HG03060 (cell line): ENCODE measurements around the gene GPALPP1.
"Not testable (repeated sequence)": the region's sequence is repeated elsewhere in the genome, so short reads cannot be mapped to it uniquely, and the experiment has no call there.

Source experiments
- ATAC-seq: cut with Tn5 transposase; IDR thresholded peaks from one replicate; pipeline ENCODE4 v1.9.1; 2021; ENCODE audit warnings: low read depth, moderate number of reproducible peaks; ENCODE audit not compliant: unreplicated experiment

The GPALPP1 gene

DNA sequence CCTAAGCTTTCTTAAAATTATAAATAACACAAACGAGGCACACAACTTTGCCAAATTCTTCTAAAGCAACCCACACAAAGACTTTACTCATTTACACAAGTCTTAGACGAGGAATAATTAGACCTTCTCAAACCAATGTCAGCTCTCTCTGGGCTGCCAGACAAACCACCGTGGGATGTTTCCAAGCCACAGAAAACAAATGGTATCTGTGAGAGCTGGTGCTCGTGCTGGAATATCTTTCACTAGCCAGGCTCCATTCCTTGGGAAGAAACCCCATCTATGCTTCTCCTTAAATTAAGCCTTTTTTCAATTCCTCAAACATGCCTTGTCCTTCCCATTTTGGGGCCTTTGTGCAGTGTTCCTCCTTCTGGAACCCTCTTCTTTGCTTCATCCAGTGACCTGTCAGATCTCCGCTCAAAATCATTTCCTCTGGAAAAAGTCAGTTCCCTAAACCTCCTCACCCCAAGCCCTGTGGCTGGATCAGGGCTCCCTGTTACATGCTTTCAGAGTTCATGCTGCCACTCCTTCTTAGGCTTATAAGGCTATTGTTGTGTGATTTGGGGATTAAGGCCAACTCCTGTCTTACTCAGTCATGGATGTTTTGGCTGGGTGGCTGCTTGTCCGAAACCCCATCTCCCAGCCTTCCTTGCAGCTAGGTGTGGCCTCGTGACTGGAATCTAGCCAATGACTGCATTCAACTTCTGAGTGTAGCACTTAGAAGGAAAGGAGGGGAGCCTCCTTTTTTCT is 66.7 kb downstream of the GPALPP1 start:
- ATAC-seq, result no peak

DNA sequence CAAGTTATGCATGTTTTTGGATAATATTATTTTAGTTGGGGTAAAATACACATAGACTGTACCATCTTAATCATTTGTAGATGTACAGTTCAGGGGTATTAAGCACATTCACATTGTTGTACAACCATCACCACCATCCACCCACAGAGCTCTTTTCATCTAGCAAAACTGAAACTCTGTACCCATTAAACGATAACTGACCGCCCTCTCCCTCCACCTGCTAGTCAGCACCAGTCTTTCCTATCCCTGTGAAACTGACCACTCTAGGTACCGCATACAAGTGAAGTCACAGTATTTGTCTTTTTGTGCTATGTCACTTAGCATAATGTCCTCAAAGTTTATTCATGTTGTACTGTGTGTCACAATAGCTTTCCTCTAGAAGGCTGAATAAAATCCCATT is 70.7 kb downstream of the GPALPP1 start:
- ATAC-seq, result no peak

DNA sequence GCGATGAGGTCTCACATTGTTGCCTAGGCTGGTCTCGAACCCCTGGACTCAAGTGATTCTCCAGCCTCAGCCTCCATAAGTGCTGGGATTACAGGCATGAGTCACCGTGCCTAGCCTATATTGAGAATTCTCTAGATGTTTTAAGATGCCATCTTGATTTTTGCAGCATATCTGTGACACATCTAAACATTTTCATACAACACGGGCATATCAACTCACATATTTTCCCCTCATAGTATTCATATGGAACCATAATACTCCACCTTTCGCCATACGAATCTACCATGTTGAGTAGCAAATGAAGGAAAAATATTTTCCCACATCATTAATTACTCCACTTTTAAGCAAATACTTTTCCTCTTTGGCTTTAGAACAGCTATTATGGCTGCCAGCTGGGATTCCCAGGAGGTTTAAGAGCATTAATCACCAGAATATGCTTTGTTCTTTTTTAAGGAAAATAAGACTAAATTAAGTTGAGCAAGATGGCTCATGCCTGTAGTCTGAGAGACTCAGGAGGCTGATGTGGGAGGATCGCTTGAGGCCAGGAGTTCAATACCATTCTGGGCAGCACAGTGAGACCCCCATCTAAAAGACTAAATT is 74.0 kb downstream of the GPALPP1 start:
- ATAC-seq, result no peak

DNA sequence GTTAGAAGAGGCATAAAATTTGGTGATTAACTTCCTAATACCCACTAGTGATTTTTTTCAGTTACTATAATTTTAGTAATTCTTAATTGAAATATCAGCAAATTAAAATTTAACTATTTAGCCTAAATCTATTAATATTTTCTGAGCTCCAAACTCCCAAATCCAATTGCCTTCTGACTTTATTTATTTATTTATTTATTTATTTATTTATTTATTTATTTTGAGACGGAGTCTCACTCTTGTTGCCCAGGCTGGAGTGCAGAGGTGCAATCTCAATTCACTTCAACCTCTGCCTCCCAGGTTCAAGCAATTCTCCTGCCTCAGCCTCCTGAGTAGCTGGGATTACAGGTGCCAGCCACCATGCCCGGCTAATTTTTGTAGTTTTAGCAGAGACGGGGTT is 74.6 kb downstream of the GPALPP1 start:
- not testable (repeated sequence) for ATAC-seq

DNA sequence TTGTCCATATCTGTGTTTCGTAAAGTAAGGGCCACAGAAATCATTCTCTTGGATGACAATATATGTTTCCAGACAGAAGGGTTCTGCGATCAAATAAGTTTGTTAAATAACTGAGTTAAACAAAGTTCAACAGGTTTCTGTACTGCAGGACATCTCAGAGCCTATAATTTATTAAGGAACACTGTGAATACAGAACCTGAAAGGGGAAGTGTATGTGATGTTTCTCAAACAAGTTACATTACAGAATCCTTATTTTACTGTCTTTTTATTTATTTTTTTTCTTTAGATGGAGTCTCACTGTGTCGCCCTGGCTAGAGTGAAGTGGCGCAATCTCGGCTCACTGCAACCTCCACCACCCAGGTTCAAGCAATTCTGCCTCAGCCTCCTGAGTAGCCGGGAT is 75.6 kb downstream of the GPALPP1 start:
- no peak for ATAC-seq

DNA sequence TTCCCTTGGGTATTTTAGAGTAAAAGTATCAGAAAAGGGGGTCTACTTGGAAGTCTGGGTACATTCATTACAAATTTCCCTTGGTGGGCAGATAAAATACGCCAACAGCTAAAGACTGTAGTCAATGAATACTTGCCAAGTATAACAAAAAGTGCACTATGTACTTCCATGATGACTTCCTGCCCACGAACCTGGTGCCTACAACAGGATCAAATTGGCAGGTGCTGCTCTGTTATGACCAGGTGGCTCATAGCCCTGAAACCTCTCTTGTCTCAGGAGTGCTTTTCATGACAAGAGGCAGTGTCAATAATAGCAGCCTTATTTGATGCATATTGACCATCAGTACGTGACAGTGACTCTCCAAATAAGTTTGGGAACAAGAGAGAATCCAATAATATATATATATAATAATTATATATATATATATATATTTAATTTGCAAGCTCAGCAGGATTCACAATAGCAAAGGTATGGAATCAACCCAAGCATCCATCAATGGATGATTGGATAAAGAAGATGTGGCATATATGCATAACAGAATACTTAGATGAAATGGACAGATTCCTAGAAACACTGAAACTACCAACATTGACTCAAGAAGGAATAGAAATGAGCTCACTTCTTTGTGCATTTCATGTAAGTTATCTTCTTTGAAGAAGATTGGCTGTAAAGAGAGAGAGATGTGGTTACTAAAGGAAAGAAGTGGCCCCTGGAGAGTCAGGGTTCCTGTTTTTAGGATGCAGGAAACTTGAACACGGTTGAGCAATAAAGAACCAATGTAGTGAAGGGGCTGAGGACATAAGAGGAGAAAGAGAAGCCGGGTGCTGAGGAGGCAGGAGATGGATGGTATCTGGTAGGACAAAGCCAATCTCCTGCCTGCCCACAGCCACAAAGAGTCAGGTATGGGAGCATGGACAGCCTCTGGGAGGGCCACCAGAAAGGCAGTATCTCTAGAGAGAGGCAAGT is 79.0 kb downstream of the GPALPP1 start:
- no peak for ATAC-seq

DNA sequence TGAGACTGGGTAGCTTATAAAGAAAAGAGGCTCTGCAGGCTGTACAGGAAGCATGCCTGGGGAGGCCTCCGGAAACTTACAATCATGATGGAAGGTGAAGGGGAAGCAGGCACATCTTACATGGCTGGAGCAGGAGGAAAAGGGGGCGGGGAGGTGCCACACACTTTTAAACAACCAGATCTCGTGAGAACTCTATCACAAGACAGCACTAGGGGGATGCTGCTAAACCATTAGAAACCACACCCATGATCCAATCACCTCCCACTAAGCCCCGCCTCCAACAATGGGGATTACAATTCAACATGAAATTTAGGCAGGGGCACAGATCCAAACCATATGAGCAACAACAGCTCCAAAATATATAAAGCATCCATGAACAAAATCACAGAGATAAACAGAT is 84.5 kb downstream of the GPALPP1 start:
- no peak for ATAC-seq

DNA sequence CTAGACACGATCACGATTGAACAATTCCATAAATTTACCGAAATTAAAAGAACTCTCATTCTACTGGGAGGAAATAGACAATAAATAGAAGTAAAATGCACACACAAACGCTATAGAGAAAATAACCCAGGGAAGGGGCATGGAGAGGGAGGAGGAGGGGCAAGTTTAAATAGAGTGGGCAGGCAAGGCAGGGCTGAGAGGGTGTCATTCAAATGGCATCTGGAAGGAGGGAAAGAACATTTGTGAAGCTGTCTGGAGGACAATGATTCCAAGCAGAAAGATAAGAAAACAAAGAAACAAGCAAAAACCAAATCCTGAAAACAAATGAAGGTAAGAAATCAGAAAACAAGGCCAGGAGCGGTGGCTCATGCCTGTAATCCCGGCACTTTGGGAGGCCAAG is 85.4 kb downstream of the GPALPP1 start:
- ATAC-seq, result no peak

DNA sequence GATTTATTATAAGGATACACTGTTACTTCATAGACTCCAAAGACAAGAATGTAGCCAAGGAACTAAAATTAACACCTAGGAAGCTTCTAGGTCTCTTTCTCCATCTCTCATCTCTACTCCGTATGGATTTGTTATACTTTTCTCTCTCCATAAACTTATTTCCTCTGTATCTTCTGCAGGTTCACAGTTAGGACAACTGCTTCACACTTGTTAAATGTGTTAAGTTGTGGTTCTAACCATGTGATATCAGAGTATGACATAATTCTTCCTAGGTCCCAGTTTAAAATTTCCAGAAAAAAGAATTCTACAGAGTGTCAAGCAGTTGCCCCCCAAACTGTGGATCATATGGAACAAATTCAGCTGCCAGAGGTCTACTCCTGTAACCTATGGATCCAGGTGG is 88.7 kb downstream of the GPALPP1 start:
- ATAC-seq, result no peak
